22Rv1 (cell line): ENCODE measurements around the gene STX18.

Experiments used
- CTCF ChIP-seq: fragments of 450-650 bp; IDR thresholded peaks from 2 replicates; pipeline ENCODE4 v1.5.1; 2017; ENCODE audit warnings: mild to moderate bottlenecking
- ZFX ChIP-seq: fragments of 450-650 bp; IDR thresholded peaks from 2 replicates; pipeline ENCODE4 v1.6.1; 2017; ENCODE audit warnings: antibody characterized with exemption, borderline replicate concordance

GRCh38 chr4:4492161-4492847 is 49.5 kb downstream of the STX18 start:
- TF ChIP-seq CTCF, result no peak
- TF ChIP-seq ZFX, result no peak
